K562 (cell line): ENCODE data around the gene UBE2S. TPM values are rescaled to one million over a fixed set of nuclear protein-coding genes. Genes with fewer than 3 reads are reported as not detected.
A peak's percentile ranks its signal among the peaks of the same experiment; 100 is the strongest.

Experiments
- BDP1 ChIP-seq: IDR thresholded peaks from 3 replicates; pipeline ENCODE4 v1.6.1; 2011; ENCODE audit not compliant: insufficient read length, insufficient read depth
- CBX3 ChIP-seq, 2 experiments: IDR thresholded peaks; 1 replicate in 1 of 2; 2 replicates in 1 of 2; pipeline ENCODE4 v1.6.1; 2012; ENCODE audit warnings: inconsistent platforms in 2 of 2, low read length in 2 of 2, borderline replicate concordance in 1 of 2, control low read depth in 1 of 2
- EGR1 ChIP-seq: fragments of 450-650 bp; conservative IDR thresholded peaks from 2 replicates; pipeline ENCODE4 v1.6.1; 2017; ENCODE audit warnings: mild to moderate bottlenecking
- HCFC1 ChIP-seq: IDR thresholded peaks from 2 replicates; pipeline ENCODE4 v1.6.1; 2012; ENCODE audit warnings: low read depth, low read length, improper control_type of control experiment
- HDAC2 ChIP-seq: fragments of 450-650 bp; IDR thresholded peaks from 2 replicates; pipeline ENCODE4 v1.6.1; 2016; ENCODE audit warnings: mild to moderate bottlenecking
- JUND ChIP-seq, 2 experiments: IDR thresholded peaks; 2 replicates in 1 of 2; 3 replicates in 1 of 2; pipeline ENCODE4 v1.6.1; 2011; ENCODE audit warnings: borderline replicate concordance in 2 of 2, low read depth in 2 of 2, low read length in 2 of 2, improper control_type of control experiment in 1 of 2, missing biosample characterization in 1 of 2, missing genetic modification characterization in 1 of 2, missing genetic modification reagents in 1 of 2
- LARP7 ChIP-seq: fragments of 450-650 bp; IDR thresholded peaks from 2 replicates; pipeline ENCODE4 v1.6.1; 2016
- MAZ ChIP-seq, 2 experiments: fragments of 450-650 bp in 1 of 2; sonication (generic) in 1 of 2; formaldehyde crosslinking; IDR thresholded peaks in 1 of 2; conservative IDR thresholded peaks in 1 of 2; 2 replicates each; pipeline versions ENCODE4 v1.4.0 to v1.5.0; 2020; ENCODE audit warnings: mild to moderate bottlenecking in 1 of 2, missing genetic modification reagents in 1 of 2
- PRPF4 ChIP-seq: fragments of 200-400 bp; formaldehyde crosslinking; IDR thresholded peaks from one replicate; pipeline ENCODE4 v1.6.1; 2017; ENCODE audit warnings: low read length, low read depth, mild to moderate bottlenecking; ENCODE audit not compliant: insufficient read depth, poor library complexity, severe bottlenecking
- RAD21 ChIP-seq, 2 experiments: fragments of 250-450 bp in 1 of 2; fragments of 450-650 bp in 1 of 2; sonication (Bioruptor Pico) in 1 of 2; formaldehyde crosslinking in 1 of 2; IDR thresholded peaks in 1 of 2; conservative IDR thresholded peaks in 1 of 2; 2 replicates each; pipeline versions ENCODE4 v1.4.0 to v1.8.0; 2020 to 2022; ENCODE audit warnings: mild to moderate bottlenecking in 2 of 2, moderate library complexity in 1 of 2
- RBM22 ChIP-seq: fragments of 200-400 bp; formaldehyde crosslinking; IDR thresholded peaks from 2 replicates; pipeline ENCODE4 v1.6.1; 2018; ENCODE audit warnings: low read length, low read depth; ENCODE audit not compliant: poor library complexity, severe bottlenecking
- RCOR1 ChIP-seq, 2 experiments: IDR thresholded peaks; 2 replicates each; pipeline ENCODE4 v1.6.1; 2012; ENCODE audit warnings: low read depth in 2 of 2, low read length in 2 of 2, borderline replicate concordance in 1 of 2, improper control_type of control experiment in 1 of 2
- RFX7 ChIP-seq: fragments of 250-450 bp; sonication (Bioruptor Pico); IDR thresholded peaks from 2 replicates; pipeline ENCODE4 v1.5.1; 2021; ENCODE audit warnings: mild to moderate bottlenecking
- ZNF232 ChIP-seq: sonication (generic); formaldehyde crosslinking; IDR thresholded peaks from 2 replicates; pipeline ENCODE4 v1.8.0; 2022; ENCODE audit warnings: mild to moderate bottlenecking, missing genetic modification reagents
- ZNF311 ChIP-seq: fragments of 250-450 bp; sonication (Bioruptor Pico); IDR thresholded peaks from 2 replicates; pipeline ENCODE4 v1.4.0; 2020; ENCODE audit warnings: mild to moderate bottlenecking, moderate library complexity
- ZNF561 ChIP-seq: fragments of 450-650 bp; formaldehyde crosslinking; conservative IDR thresholded peaks from 2 replicates; pipeline ENCODE4 v1.4.0; 2020; ENCODE audit warnings: mild to moderate bottlenecking, moderate library complexity
- ZNF589 ChIP-seq: fragments of 200-800 bp; sonication (Bioruptor generic); IDR thresholded peaks from 2 replicates; pipeline ENCODE4 v1.6.1; 2016; ENCODE audit warnings: low read depth, missing genetic modification characterization, missing compliant biosample characterization
- ZNF696 ChIP-seq: fragments of 250-450 bp; sonication (Bioruptor Pico); conservative IDR thresholded peaks from 2 replicates; pipeline ENCODE4 v1.4.0; 2020; ENCODE audit warnings: mild to moderate bottlenecking, moderate library complexity
- polyA plus RNA-seq, 8 experiments: library from polyadenylated mRNA; depleted of rRNA in 4 of 8; stranded (reverse) in 5 of 8; unstranded in 3 of 8; fragments of >200 nt; fragmentation: Nextera tagmentation in 2 of 8; fragmentation: Illumina TruSeq in 1 of 8; extraction: Ambion mirVana in 2 of 8; extraction: Trizol in 1 of 8; gene quantifications; 2 replicates each; pipeline versions ENCODE4 v1.2.1 to v1.2.3, GENCODE V29; 2011 to 2014; ENCODE audit warnings: inconsistent platforms in 1 of 8, missing spikeins in 1 of 8
- total RNA-seq, 7 experiments: library from RNA; depleted of rRNA in 6 of 7; stranded (reverse); fragments of >200 nt in 6 of 7; fragmentation: Illumina TruSeq in 2 of 7; extraction: Trizol in 2 of 7; gene quantifications; 2 replicates each; pipeline versions ENCODE4 v1.2.1 to v1.2.3, GENCODE V29; 2011 to 2021; ENCODE audit warnings: low replicate concordance in 1 of 7
- TF ChIP-seq, protein P1 (sequence below), 3 experiments: IDR thresholded peaks in 2 of 3; conservative IDR thresholded peaks in 1 of 3; 2 replicates each; pipeline ENCODE4 v1.5.1; 2011 to 2012; ENCODE audit warnings: low read length in 3 of 3, mild to moderate bottlenecking in 3 of 3, control low read depth in 2 of 3, improper control_type of control experiment in 1 of 3, inconsistent platforms in 1 of 3, low read depth in 1 of 3, mixed read lengths in 1 of 3, moderate library complexity in 1 of 3; ENCODE audit not compliant: insufficient read depth in 2 of 3
- TF ChIP-seq, protein P2 (sequence below): IDR thresholded peaks from 2 replicates; pipeline ENCODE4 v1.6.1; 2011; ENCODE audit warnings: borderline replicate concordance, low read depth, mild to moderate bottlenecking, moderate library complexity, low read length; ENCODE audit not compliant: insufficient read depth, poor library complexity, severe bottlenecking
- TF ChIP-seq, protein P3 (sequence below): fragments of 450-650 bp; IDR thresholded peaks from 2 replicates; pipeline ENCODE4 v1.6.1; 2016; ENCODE audit warnings: missing biosample characterization, missing genetic modification characterization

UBE2S gene
- total and polyA plus RNA-seq, 9 of the 15 experiments (the other 6 are each of a cell fraction or from before 2014, with no cell fraction given): 1.5 to 1,305 (median 157) TPM

DNA sequence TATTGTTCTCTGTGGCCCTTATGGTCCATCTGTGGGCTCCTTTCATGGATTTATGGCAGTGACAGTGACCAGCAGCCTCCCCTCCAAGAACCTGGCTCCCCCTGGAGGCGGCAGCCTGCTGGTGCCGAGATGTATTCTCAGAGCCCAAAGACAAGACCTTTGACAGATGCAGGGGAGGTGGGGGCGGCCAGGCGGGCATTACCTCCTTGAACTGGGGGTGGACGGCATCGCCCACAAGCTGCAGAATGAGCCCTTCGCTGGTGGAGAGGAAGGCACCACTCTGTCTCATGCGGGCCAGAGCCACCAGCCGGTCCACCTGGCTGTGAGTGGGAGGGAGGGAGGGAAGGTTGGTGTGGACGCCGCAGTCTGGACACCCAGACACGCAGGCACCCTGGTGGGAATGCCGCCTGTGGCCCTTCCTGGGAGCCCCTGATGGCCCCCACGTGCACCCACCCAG is 47.2 kb upstream of the UBE2S start (continued):
- TF ChIP-seq, protein P1, sequence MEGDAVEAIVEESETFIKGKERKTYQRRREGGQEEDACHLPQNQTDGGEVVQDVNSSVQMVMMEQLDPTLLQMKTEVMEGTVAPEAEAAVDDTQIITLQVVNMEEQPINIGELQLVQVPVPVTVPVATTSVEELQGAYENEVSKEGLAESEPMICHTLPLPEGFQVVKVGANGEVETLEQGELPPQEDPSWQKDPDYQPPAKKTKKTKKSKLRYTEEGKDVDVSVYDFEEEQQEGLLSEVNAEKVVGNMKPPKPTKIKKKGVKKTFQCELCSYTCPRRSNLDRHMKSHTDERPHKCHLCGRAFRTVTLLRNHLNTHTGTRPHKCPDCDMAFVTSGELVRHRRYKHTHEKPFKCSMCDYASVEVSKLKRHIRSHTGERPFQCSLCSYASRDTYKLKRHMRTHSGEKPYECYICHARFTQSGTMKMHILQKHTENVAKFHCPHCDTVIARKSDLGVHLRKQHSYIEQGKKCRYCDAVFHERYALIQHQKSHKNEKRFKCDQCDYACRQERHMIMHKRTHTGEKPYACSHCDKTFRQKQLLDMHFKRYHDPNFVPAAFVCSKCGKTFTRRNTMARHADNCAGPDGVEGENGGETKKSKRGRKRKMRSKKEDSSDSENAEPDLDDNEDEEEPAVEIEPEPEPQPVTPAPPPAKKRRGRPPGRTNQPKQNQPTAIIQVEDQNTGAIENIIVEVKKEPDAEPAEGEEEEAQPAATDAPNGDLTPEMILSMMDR (IDR thresholded peaks at IDR 0.05 in 2 of 3, conservative IDR thresholded peaks at IDR 0.05 in 1 of 3; ENCODE audit: insufficient read depth in 2 of 3, low read depth in 1 of 3, low read length in 3 of 3): peak; percentile 77 to 81 (median 78)
- no peak for TF ChIP-seq RFX7
- TF ChIP-seq RCOR1 (IDR thresholded peaks at IDR 0.05; ENCODE audit: borderline replicate concordance in 1 of 2, low read depth in 2 of 2, low read length in 2 of 2): peak in 1 of 2 experiments; percentile 9; a peak in 1 of 4 replicates
- no peak for TF ChIP-seq BDP1
- no peak for TF ChIP-seq LARP7
- TF ChIP-seq ZNF589 (CRISPR knock-in tag): no peak
- no peak for TF ChIP-seq ZNF311 (CRISPR knock-in tag)
- TF ChIP-seq EGR1: peak; percentile 50
- TF ChIP-seq RBM22: no peak
- TF ChIP-seq HDAC2: no peak
- no peak for TF ChIP-seq ZNF232 (CRISPR knock-in tag)
- TF ChIP-seq MAZ (CRISPR knock-in tag; conservative IDR thresholded peaks at IDR 0.05 in 1 of 2, IDR thresholded peaks at IDR 0.05 in 1 of 2): peak in 1 of 2 experiments; percentile 26; a peak in 1 of 4 replicates
- TF ChIP-seq, protein P2, sequence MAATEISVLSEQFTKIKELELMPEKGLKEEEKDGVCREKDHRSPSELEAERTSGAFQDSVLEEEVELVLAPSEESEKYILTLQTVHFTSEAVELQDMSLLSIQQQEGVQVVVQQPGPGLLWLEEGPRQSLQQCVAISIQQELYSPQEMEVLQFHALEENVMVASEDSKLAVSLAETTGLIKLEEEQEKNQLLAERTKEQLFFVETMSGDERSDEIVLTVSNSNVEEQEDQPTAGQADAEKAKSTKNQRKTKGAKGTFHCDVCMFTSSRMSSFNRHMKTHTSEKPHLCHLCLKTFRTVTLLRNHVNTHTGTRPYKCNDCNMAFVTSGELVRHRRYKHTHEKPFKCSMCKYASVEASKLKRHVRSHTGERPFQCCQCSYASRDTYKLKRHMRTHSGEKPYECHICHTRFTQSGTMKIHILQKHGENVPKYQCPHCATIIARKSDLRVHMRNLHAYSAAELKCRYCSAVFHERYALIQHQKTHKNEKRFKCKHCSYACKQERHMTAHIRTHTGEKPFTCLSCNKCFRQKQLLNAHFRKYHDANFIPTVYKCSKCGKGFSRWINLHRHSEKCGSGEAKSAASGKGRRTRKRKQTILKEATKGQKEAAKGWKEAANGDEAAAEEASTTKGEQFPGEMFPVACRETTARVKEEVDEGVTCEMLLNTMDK: peak; percentile 34
- no peak for TF ChIP-seq PRPF4
- TF ChIP-seq JUND (IDR thresholded peaks at IDR 0.05; ENCODE audit: borderline replicate concordance, low read depth, low read length): 0 out of 2 replicates have a peak, but pooled peaks have one; percentile 13
- TF ChIP-seq JUND (tag; IDR thresholded peaks at IDR 0.05; ENCODE audit: borderline replicate concordance, low read depth, low read length): no peak
- TF ChIP-seq ZNF561 (CRISPR knock-in tag): no peak
- TF ChIP-seq, protein P3, sequence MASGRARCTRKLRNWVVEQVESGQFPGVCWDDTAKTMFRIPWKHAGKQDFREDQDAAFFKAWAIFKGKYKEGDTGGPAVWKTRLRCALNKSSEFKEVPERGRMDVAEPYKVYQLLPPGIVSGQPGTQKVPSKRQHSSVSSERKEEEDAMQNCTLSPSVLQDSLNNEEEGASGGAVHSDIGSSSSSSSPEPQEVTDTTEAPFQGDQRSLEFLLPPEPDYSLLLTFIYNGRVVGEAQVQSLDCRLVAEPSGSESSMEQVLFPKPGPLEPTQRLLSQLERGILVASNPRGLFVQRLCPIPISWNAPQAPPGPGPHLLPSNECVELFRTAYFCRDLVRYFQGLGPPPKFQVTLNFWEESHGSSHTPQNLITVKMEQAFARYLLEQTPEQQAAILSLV (tag): no peak
- no peak for TF ChIP-seq ZNF696 (CRISPR knock-in tag)
- 0 out of 3 replicates have a peak, but pooled peaks of 1 of the 2 experiments have one; percentile 15 for TF ChIP-seq CBX3 (IDR thresholded peaks at IDR 0.05; ENCODE audit: borderline replicate concordance in 1 of 2, low read length in 2 of 2)
- peak in 1 of 2 experiments; percentile 57; a peak in 3 of 4 replicates for TF ChIP-seq RAD21 (CRISPR knock-in tag; conservative IDR thresholded peaks at IDR 0.05 in 1 of 2, IDR thresholded peaks at IDR 0.05 in 1 of 2)
- 0 out of 2 replicates have a peak, but pooled peaks have one; percentile 6 for TF ChIP-seq HCFC1
